Measurements from ENCODE around the gene NANOS1. TPM values are rescaled to one million over a fixed set of nuclear protein-coding genes. Genes with fewer than 3 reads are reported as not detected.

NANOS1 gene
- total RNA-seq, 1 donor from 2014 or later, result 10.2 TPM

DNA sequence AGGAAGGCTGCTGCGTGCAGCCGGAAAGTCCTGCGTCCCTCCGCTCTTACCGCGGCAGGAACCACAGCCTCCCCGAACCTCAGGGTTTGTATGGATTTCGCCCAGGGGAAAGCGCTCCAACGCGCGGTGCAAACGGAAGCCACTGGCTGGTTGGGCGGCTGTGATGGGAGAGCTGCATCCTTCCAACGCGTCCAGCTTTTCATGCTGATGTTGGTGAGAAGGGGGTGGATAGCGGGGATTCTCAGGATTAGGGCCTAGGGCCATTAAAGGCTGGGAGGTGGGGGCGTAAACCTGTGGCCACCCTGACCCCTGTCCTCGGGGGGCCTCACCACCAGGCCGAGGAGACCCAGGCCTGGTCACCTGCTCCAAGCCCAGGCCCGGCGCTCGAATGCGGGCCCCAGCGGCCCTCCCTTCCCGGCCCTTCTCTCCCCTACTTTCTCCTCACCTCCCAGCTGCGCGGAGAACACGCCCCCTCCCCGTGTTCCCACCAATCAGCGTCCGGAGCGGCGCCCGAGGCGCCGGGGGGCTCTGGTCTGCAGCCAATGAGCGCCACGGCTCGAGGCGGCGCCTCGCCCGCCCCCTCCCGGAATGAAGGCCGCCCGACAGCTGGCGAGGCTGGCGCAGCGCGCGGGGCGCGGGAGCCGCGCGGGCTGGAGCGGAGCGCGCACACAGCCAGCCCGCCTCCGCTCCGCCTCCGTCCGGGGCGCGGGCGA, 458 bp upstream of the NANOS1 start:
- Histone ChIP-seq H3K27me3 (peaks cover 5% of the 10 kb centered on the region), H3K79me2 (ENCODE audit: low read depth) (peaks cover 3% of the 10 kb centered on the region), H3K4me1 (peaks cover 16% of the 10 kb centered on the region), H3K9me3 (ENCODE audit: low read depth) (no peaks in the 10 kb centered on the region), H2AFZ (replicated peaks) (peak overlapping the region; percentile 84), H3K4me3 (peak overlapping the region; percentile 46), H4K20me1 (ENCODE audit: low read depth) (peaks cover 40% of the 10 kb centered on the region), H3K4me2 (peak overlapping the region; percentile 79), H3K9ac (no peak overlapping the region), H3K27ac (no peak overlapping the region), H3F3A (ENCODE audit: low read depth) (peaks cover 48% of the 10 kb centered on the region), H3K36me3 (peaks cover 10% of the 10 kb centered on the region)
- Mint-ChIP-seq H3K4me1 (peaks cover 19% of the 10 kb centered on the region), H3K9me3 (no peaks in the 10 kb centered on the region), H3K36me3 (peaks cover 8% of the 10 kb centered on the region), H3K27ac (no peak overlapping the region), H3K4me3 (peak overlapping the region; percentile 83), H3K27me3 (ENCODE audit: insufficient read depth, low read depth) (peaks cover 4% of the 10 kb centered on the region)
- no peak for TF ChIP-seq EZH2phosphoT487 (IDR thresholded peaks at IDR 0.05)
- TF ChIP-seq, protein P1, sequence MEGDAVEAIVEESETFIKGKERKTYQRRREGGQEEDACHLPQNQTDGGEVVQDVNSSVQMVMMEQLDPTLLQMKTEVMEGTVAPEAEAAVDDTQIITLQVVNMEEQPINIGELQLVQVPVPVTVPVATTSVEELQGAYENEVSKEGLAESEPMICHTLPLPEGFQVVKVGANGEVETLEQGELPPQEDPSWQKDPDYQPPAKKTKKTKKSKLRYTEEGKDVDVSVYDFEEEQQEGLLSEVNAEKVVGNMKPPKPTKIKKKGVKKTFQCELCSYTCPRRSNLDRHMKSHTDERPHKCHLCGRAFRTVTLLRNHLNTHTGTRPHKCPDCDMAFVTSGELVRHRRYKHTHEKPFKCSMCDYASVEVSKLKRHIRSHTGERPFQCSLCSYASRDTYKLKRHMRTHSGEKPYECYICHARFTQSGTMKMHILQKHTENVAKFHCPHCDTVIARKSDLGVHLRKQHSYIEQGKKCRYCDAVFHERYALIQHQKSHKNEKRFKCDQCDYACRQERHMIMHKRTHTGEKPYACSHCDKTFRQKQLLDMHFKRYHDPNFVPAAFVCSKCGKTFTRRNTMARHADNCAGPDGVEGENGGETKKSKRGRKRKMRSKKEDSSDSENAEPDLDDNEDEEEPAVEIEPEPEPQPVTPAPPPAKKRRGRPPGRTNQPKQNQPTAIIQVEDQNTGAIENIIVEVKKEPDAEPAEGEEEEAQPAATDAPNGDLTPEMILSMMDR (IDR thresholded peaks at IDR 0.05), result peak; percentile 38
- DNase-seq (ENCODE audit: low spot score), result peak; percentile 97

DNA sequence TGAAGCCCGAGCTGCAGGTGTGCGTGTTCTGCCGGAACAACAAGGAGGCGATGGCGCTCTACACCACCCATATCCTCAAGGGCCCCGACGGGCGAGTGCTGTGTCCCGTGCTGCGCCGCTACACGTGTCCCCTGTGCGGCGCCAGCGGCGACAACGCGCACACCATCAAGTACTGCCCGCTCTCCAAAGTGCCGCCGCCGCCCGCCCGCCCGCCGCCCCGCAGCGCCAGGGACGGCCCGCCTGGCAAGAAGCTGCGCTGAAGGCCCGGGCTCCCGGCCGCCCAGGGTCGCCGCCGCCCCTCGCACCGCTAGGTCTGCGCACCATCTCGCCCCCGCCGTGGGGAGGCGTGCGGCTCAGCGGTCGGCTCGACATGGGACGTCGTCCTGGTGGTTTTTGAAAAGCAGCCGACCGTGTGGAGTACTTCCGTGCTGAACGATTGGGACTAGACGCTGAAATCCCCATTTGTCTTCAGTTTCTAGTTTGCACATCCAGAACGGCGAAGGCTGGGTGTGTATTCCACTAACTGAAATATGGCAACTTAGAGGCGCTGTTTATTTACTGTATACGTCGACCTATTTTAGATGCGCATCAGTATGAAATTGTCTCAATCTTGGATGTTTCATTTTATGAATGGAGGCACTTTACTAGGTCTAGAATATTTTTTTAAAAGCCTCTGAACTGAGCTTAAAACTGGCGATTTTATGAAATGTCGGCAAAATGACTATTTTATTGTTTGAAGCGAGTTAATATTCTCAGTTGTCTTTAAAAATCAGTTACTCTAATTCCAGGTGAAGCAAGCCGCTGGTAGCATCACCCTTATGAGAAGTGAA, 1.1 kb downstream of the NANOS1 start:
- no peak for TF ChIP-seq EZH2 (IDR thresholded peaks at IDR 0.05)
- TF ChIP-seq, protein P1 (IDR thresholded peaks at IDR 0.05), result peak; percentile 21
- no peak overlapping the region for H2AFZ ChIP-seq (replicated peaks)
- H3K9me3 ChIP-seq (ENCODE audit: low read depth), result no peaks in the 10 kb centered on the region
- Mint-ChIP-seq H3K36me3 (peaks cover 14% of the 10 kb centered on the region), H3K4me1 (peaks cover 19% of the 10 kb centered on the region), H3K9me3 (no peaks in the 10 kb centered on the region), H3K4me3 (peak overlapping the region; percentile 85), H3K27me3 (ENCODE audit: insufficient read depth, low read depth) (peaks cover 2% of the 10 kb centered on the region), H3K27ac (no peak overlapping the region)
- peak; percentile 89 for DNase-seq (ENCODE audit: low spot score)
- H3F3A ChIP-seq (ENCODE audit: low read depth), result peaks cover 56% of the 10 kb centered on the region
- peaks cover 5% of the 10 kb centered on the region for H3K27me3 ChIP-seq
- H3K9ac ChIP-seq, result no peak overlapping the region
- no peak overlapping the region for H3K27ac ChIP-seq
- H3K4me3 ChIP-seq, result peak overlapping the region; percentile 77
- H3K36me3 ChIP-seq, result peaks cover 17% of the 10 kb centered on the region
- peak overlapping the region; percentile 93 for H3K4me2 ChIP-seq
- peaks cover 3% of the 10 kb centered on the region for H3K79me2 ChIP-seq (ENCODE audit: low read depth)
- peaks cover 16% of the 10 kb centered on the region for H3K4me1 ChIP-seq
- H4K20me1 ChIP-seq (ENCODE audit: low read depth), result peaks cover 48% of the 10 kb centered on the region

DNA sequence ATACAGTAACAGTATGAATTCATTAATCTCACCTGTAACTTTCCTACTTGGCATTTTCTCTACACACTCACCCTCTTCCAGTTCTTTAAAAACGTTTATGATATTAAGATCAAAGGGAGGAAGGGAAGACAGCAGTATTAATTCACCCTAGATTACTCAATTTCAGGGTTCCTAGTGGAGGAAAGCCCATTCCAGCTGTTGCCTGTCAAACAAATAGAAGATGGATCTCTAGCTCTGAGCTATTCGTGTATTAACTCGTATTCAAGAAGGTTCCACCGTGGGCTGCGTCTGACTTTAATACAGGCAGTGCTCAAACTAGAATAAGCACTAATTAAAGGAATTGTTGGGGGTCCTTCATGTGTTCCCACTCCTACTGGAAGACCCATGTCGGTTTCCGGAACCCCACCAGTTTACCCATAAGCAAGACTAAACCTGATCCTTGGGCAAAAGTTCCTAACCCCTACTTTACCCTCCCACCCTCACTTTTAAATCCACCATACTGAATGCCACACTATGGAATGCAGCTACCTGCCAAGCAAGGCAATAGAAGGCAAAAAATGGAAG, 2.1 kb downstream of the NANOS1 start:
- H3K9me3 ChIP-seq (ENCODE audit: low read depth), result no peaks in the 10 kb centered on the region
- H3K36me3 Mint-ChIP-seq, result peaks cover 17% of the 10 kb centered on the region
- H3K4me1 Mint-ChIP-seq, result peaks cover 19% of the 10 kb centered on the region
- H3K4me2 ChIP-seq, result peak overlapping the region; percentile 93
- peaks cover 5% of the 10 kb centered on the region for H3K27me3 ChIP-seq
- peak overlapping the region; percentile 77 for H3K4me3 ChIP-seq
- H3K79me2 ChIP-seq (ENCODE audit: low read depth), result peaks cover 6% of the 10 kb centered on the region
- peak overlapping the region; percentile 75 for H3K4me3 Mint-ChIP-seq
- no peak for DNase-seq (ENCODE audit: low spot score)
- no peaks in the 10 kb centered on the region for H3K9me3 Mint-ChIP-seq
- H3K27ac ChIP-seq, result no peak overlapping the region
- peaks cover 2% of the 10 kb centered on the region for H3K27me3 Mint-ChIP-seq (ENCODE audit: insufficient read depth, low read depth)
- peaks cover 26% of the 10 kb centered on the region for H3K36me3 ChIP-seq
- H2AFZ ChIP-seq (replicated peaks), result no peak overlapping the region
- peaks cover 65% of the 10 kb centered on the region for H3F3A ChIP-seq (ENCODE audit: low read depth)
- no peak for TF ChIP-seq EZH2phosphoT487 (IDR thresholded peaks at IDR 0.05)
- no peak for TF ChIP-seq EZH2 (IDR thresholded peaks at IDR 0.05)
- TF ChIP-seq, protein P1 (IDR thresholded peaks at IDR 0.05), result no peak
- H3K27ac Mint-ChIP-seq, result no peak overlapping the region
- peaks cover 16% of the 10 kb centered on the region for H3K4me1 ChIP-seq
- H4K20me1 ChIP-seq (ENCODE audit: low read depth), result peaks cover 52% of the 10 kb centered on the region
- H3K9ac ChIP-seq, result no peak overlapping the region
